HG03066 (cell line): ENCODE measurements around the gene CD200.
A peak's percentile ranks its signal among the peaks of the same experiment; 100 is the strongest.

Experiments
- ATAC-seq: cut with Tn5 transposase; IDR thresholded peaks from one replicate; pipeline ENCODE4 v1.9.1; 2021; ENCODE audit warnings: low read depth; ENCODE audit not compliant: unreplicated experiment

The CD200 gene

GRCh38 chr3:112327371-112327951, 5.5 kb upstream of the CD200 start:
- peak; percentile 99 for ATAC-seq

DNA sequence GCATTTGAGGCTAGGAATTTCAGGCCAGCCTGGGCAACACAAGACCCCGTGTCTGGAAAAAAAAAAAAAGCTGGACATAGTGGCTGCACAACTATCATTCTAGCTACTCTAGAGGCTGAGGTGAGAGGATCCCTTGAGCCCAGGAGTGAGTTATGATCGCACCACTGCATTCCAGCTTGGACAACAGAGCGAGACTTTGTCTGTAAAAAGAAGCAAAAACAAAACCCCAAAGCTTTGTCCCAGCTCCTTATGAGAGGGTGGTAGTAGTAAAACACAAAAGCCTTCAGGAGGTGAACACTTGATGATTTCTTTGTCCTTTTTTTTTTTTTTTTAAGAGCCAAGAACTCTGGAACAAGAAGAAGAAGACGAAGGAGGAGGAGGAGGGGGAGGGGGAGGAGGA, 1.1 kb upstream of the CD200 start:
- ATAC-seq: no peak

- peak; percentile 47 for ATAC-seq
Measured at GRCh38 chr3:112333381-112334317, 693 bp downstream of the CD200 start.

- ATAC-seq: no peak
Measured at GRCh38 chr3:112334691-112335433, 1.9 kb downstream of the CD200 start.

- ATAC-seq: no peak
Measured at GRCh38 chr3:112335434-112335781, 2.5 kb downstream of the CD200 start.

DNA sequence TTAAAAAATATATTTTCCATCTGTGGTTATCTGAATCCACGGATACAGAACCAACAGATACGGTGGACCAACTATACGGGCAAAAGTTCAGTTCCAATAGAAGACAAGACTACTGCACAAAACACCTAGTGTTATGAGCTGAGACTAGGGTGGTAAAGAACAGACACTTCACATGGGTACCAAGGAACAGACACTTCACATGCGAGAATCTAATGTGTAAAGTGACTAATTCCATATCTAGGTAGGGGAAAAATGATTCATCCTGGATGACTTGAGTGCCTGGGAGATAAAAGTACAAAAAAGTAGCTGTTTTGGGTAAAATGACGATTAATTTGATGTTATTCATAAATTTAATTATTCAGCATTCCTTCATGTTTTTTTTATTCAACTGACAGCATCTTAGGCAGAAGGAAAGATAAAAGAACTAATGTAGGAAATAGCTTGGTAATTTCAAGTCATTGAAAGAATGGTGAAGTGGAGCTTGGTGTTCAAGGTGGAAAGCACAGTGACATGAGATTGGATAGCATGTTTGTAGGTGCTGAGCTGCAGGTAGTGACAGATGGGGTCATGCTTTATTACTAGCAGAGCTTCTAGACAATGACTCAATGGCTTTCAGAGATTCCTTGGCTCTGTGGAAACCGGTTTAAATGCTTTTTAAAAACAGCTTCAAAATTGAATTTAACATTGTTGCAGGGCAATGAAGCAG, 5.2 kb downstream of the CD200 start:
- ATAC-seq: no peak

DNA sequence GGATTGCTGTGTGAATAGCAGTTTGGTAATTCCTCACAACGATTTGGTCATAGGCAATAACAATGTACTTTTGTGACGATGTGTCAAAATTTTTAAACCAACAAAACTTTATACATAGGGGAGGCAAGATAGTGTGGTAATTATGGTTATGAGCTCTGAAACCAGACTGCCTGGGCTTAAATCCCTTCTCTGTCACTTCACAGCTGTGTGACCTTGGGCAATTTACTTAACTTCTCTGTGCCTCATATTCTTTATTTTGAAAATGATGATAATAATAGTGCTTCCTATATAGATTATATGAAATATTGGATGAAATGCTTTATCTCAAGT, 5.7 kb downstream of the CD200 start:
- no peak for ATAC-seq

DNA sequence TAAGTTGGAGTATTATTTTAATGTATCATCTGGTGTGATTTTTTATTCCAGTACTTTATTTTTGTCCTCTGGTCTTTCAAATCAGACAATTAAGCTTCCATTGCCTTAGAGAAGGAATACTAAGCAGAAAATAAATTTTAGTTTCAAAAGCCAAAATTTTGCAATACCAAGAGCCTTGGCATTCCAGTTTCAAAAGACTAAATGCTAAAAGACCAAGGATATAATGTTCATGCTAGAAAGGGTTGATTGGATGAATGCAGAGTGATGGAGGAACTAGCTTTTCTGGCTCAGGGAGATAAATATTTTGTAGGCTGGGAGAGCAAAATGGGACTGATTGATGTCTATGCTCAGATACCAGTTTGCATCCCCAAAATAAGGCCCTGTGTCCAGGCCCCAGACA, 6.2 kb downstream of the CD200 start:
- no peak for ATAC-seq

DNA sequence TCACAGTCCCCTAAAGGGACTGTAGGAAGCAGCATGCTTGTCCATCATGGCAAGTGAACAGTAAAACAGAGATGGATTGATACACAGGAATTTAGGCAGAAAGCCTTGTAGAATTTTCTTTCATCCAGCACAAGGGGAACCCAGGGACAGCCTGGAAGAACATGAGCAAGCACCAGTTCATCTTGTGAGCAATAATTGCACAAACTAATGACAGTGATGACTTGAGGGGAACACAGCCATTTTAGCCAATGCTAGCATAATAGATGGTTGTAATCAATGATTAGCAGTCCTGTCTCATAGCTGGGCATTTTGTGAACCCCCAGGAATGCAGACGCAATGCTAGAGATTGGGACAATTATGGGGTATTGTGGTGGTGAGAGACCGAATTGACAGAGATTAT, 6.7 kb downstream of the CD200 start:
- ATAC-seq: no peak

DNA sequence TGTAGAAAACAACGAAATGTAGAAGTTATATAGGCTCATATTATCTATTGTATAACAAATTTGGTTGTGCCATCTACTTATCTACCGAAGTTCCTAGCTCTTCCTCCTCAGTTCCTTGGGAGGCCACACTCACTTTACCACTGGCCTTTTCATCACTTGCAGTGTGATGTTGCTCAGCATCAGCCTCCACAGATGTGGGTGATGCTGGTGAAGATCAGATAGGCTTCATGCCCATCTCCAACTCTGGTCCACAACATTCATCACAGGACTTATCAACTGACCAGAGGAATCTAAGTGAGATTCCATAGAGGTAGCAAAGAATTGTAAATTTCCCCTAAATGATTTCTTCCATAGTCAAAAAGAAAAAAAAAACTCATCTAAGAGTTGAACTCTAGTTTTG, 8.4 kb downstream of the CD200 start:
- ATAC-seq: no peak

- no peak for ATAC-seq
Measured at GRCh38 chr3:112345681-112346080, 12.7 kb downstream of the CD200 start.

- no peak for ATAC-seq
Measured at GRCh38 chr3:112346491-112347122, 13.7 kb downstream of the CD200 start.

- ATAC-seq: no peak
Measured at GRCh38 chr3:112348943-112349342, 16.0 kb downstream of the CD200 start.

- no peak for ATAC-seq
Measured at GRCh38 chr3:112349557-112349956, 16.6 kb downstream of the CD200 start.

DNA sequence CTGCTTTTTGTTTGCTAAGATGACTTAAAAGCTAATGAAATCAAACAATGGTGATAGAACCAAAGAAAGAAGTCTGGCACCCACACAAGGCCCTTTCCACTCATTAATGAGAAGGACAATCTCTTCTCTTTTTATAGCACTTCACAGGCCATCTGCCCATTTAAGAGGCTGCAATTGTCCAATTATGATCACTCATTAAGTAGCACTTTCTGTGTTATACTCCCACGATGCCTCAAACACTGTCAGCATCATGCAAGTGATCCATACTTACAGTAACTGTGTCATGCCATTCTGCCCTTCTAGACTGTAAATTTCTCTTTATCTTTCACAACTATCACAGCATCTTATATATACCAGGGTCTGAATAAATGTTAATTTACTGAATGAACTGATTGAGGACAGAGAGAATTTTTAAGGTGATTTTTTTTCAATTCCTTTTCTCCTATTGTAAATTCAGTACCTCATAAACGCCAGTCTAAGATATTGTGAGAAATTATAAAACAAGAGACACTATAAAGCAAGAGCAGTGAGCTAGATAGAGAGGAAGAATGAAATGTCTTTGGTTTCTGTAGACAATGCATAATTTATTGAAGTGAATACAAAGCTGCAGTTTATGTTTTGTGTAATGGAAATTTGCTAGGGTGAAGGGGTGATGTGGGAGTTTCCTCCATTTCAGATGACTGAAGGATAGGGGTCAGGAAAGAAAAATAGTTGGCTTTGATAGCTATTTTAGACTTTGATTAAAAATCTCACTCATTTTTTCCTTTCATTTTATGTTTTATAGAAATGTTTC, 17.3 kb downstream of the CD200 start:
- ATAC-seq: no peak

DNA sequence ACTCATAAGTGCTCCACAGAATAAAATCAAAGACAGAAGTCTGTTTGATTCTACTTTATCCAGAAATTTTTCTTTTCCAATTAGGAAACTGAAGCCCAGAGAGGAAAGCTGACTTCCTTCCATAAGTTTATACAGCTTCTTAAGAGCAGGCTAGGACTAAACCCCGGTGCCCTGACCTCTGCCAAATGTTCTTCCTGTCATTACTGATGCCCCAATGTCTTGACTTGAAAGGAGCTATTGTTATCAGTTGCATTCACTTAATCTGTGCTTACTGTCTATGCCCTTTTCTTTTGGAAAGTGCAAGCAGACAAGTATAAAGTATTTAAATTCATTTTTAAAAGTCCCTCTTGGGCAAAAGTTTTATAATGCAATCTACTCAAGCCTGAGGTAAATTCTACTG, 18.1 kb downstream of the CD200 start:
- no peak for ATAC-seq

GRCh38 chr3:112351823-112352222, 18.9 kb downstream of the CD200 start:
- ATAC-seq: no peak

DNA sequence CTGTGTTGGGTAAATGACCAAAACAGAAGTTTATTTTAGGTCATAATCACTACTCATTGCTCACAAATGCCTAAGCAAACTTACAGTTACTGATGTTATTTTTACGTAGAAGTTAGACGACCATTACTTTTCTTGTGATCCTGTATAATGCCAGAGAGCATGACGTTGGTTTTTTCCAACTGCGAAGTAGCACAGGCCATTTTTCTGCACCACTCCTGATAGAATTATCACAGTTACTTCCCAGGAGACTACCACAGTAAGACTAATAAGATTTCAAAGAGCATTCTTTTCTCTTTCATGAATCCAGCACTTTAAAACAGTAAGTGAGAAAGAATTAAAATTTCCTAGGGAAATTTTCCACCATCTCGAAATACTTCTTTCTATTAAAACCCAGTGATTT, 19.8 kb downstream of the CD200 start:
- no peak for ATAC-seq

DNA sequence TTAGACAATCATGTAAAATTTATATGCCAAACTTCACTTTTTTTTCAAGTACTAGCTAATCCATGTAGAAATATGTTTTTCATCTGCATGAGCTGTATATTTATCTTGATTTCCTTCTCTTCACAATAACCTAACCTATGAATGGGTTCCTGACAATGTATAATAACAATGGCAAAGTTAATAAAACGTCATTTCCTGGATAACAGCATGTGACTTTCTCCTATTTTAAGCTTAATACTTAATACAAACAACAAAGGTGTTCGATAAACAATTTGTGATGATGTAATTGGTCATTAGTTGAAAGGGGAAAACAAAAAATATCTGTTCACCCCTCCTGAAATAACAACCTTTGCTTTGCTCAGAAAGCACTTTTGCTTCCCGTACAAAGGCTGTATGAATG, 20.4 kb downstream of the CD200 start:
- ATAC-seq: no peak
